ENCODE data around the gene RABL6. TPM values are rescaled to one million over a fixed set of nuclear protein-coding genes. Genes with fewer than 3 reads are reported as not detected.
A peak's percentile ranks its signal among the peaks of the same experiment; 100 is the strongest.

The RABL6 gene
- total RNA-seq, 1 donor from 2014 or later = 71.2 TPM

- H3K4me3 Mint-ChIP-seq = peak overlapping the region; percentile 65
- peaks cover 20% of the 10 kb centered on the region for H3K27me3 ChIP-seq
- H3F3A ChIP-seq (ENCODE audit: low read depth) = peaks cover 24% of the 10 kb centered on the region
- H3K9ac ChIP-seq = no peak overlapping the region
- H4K20me1 ChIP-seq (ENCODE audit: low read depth) = peaks cover 35% of the 10 kb centered on the region
- peaks cover 11% of the 10 kb centered on the region for H3K4me1 ChIP-seq
- no peak overlapping the region for H2AFZ ChIP-seq (replicated peaks)
- no peaks in the 10 kb centered on the region for H3K9me3 ChIP-seq (ENCODE audit: low read depth)
- no peaks in the 10 kb centered on the region for H3K9me3 Mint-ChIP-seq
- peaks cover 20% of the 10 kb centered on the region for H3K27me3 Mint-ChIP-seq (ENCODE audit: insufficient read depth, low read depth)
- no peak for DNase-seq (ENCODE audit: low spot score)
- peaks cover 8% of the 10 kb centered on the region for H3K79me2 ChIP-seq (ENCODE audit: low read depth)
- no peaks in the 10 kb centered on the region for H3K36me3 ChIP-seq
- H3K36me3 Mint-ChIP-seq = no peaks in the 10 kb centered on the region
- H3K27ac Mint-ChIP-seq = no peak overlapping the region
- H3K4me1 Mint-ChIP-seq = peaks cover 10% of the 10 kb centered on the region
- no peak overlapping the region for H3K27ac ChIP-seq
- TF ChIP-seq EZH2phosphoT487 (IDR thresholded peaks at IDR 0.05) (peak; percentile 22), EZH2 (IDR thresholded peaks at IDR 0.05) (peak; percentile 74), CTCF (IDR thresholded peaks at IDR 0.05) (no peak)
- H3K4me2 ChIP-seq = peak overlapping the region; percentile 90
- H3K4me3 ChIP-seq = peak overlapping the region; percentile 68
Measured at GRCh38 chr9:136846376-136847087, 38.8 kb downstream of the RABL6 start.

GRCh38 chr9:136847088-136847825 lies 39.5 kb downstream of the RABL6 start:
- TF ChIP-seq CTCF (IDR thresholded peaks at IDR 0.05) (no peak), EZH2 (IDR thresholded peaks at IDR 0.05) (peak; percentile 25), EZH2phosphoT487 (IDR thresholded peaks at IDR 0.05) (peak; percentile 21)
- peaks cover 20% of the 10 kb centered on the region for H3K27me3 ChIP-seq
- Mint-ChIP-seq H3K36me3 (no peaks in the 10 kb centered on the region), H3K4me1 (peaks cover 5% of the 10 kb centered on the region), H3K27me3 (ENCODE audit: insufficient read depth, low read depth) (peaks cover 21% of the 10 kb centered on the region), H3K4me3 (peak overlapping the region; percentile 94), H3K9me3 (no peaks in the 10 kb centered on the region), H3K27ac (no peak overlapping the region)
- H3K79me2 ChIP-seq (ENCODE audit: low read depth) = peaks cover 8% of the 10 kb centered on the region
- H3K9me3 ChIP-seq (ENCODE audit: low read depth) = no peaks in the 10 kb centered on the region
- no peak overlapping the region for H2AFZ ChIP-seq (replicated peaks)
- peak overlapping the region; percentile 68 for H3K4me3 ChIP-seq
- H3K4me1 ChIP-seq = peaks cover 5% of the 10 kb centered on the region
- H3K36me3 ChIP-seq = no peaks in the 10 kb centered on the region
- peaks cover 27% of the 10 kb centered on the region for H4K20me1 ChIP-seq (ENCODE audit: low read depth)
- H3F3A ChIP-seq (ENCODE audit: low read depth) = peaks cover 20% of the 10 kb centered on the region
- peak; percentile 86 for DNase-seq (ENCODE audit: low spot score)
- H3K9ac ChIP-seq = no peak overlapping the region
- H3K4me2 ChIP-seq = peak overlapping the region; percentile 90
- H3K27ac ChIP-seq = no peak overlapping the region

GRCh38 chr9:136847826-136848392 lies 40.2 kb downstream of the RABL6 start:
- H3K4me1 ChIP-seq = peaks cover 5% of the 10 kb centered on the region
- Mint-ChIP-seq H3K9me3 (no peaks in the 10 kb centered on the region), H3K36me3 (no peaks in the 10 kb centered on the region), H3K4me3 (peak overlapping the region; percentile 94), H3K4me1 (peaks cover 3% of the 10 kb centered on the region), H3K27ac (peak overlapping the region; percentile 82), H3K27me3 (ENCODE audit: insufficient read depth, low read depth) (peaks cover 21% of the 10 kb centered on the region)
- peaks cover 20% of the 10 kb centered on the region for H3K27me3 ChIP-seq
- no peaks in the 10 kb centered on the region for H3K36me3 ChIP-seq
- H3K79me2 ChIP-seq (ENCODE audit: low read depth) = peaks cover 8% of the 10 kb centered on the region
- H4K20me1 ChIP-seq (ENCODE audit: low read depth) = peaks cover 24% of the 10 kb centered on the region
- no peak for TF ChIP-seq EZH2 (IDR thresholded peaks at IDR 0.05)
- TF ChIP-seq CTCF (IDR thresholded peaks at IDR 0.05) = no peak
- no peak for TF ChIP-seq EZH2phosphoT487 (IDR thresholded peaks at IDR 0.05)
- peak; percentile 91 for DNase-seq (ENCODE audit: low spot score)
- no peak overlapping the region for H3K27ac ChIP-seq
- peak overlapping the region; percentile 68 for H3K4me3 ChIP-seq
- no peak overlapping the region for H3K9ac ChIP-seq
- H3K9me3 ChIP-seq (ENCODE audit: low read depth) = no peaks in the 10 kb centered on the region
- H2AFZ ChIP-seq (replicated peaks) = no peak overlapping the region
- peaks cover 20% of the 10 kb centered on the region for H3F3A ChIP-seq (ENCODE audit: low read depth)
- peak overlapping the region; percentile 90 for H3K4me2 ChIP-seq

Data from neural progenitor cell (in vitro differentiated cells).